ENCODE results near the gene FBXL3. TPM values are rescaled to one million over a fixed set of nuclear protein-coding genes. Genes with fewer than 3 reads are reported as not detected.

FBXL3 gene
- total and polyA plus RNA-seq, 2 experiments from 2014 or later, result 9.3 to 29.4 TPM

- Histone ChIP-seq H3K9me3 (ENCODE audit: low read depth) (no peaks in the 10 kb centered on the region), H3K27me3 (no peaks in the 10 kb centered on the region), H3K27ac (no peak overlapping the region), H3K4me1 (ENCODE audit: low read depth) (peaks cover 5% of the 10 kb centered on the region), H3K4me3 (no peak overlapping the region), H3K36me3 (peaks cover 10% of the 10 kb centered on the region)
- no peak for TF ChIP-seq CTCF (IDR thresholded peaks at IDR 0.05; ENCODE audit: low read depth, low read length)
- no peak for DNase-seq (ENCODE audit: low read depth in 1 of 2, low spot score in 1 of 2)
Observed at GRCh38 chr13:76993473-76993872, 33.5 kb downstream of the FBXL3 start.

GRCh38 chr13:76993021-76993420 is 33.9 kb downstream of the FBXL3 start:
- Histone ChIP-seq H3K36me3 (peaks cover 6% of the 10 kb centered on the region), H3K4me1 (ENCODE audit: low read depth) (peaks cover 5% of the 10 kb centered on the region), H3K27me3 (no peaks in the 10 kb centered on the region), H3K9me3 (ENCODE audit: low read depth) (no peaks in the 10 kb centered on the region), H3K27ac (no peak overlapping the region), H3K4me3 (peak overlapping the region; percentile 68)
- DNase-seq (ENCODE audit: low read depth in 1 of 2, low spot score in 1 of 2), result peak in 1 of 2 donors; percentile 21
- no peak for TF ChIP-seq CTCF (IDR thresholded peaks at IDR 0.05; ENCODE audit: low read depth, low read length)

GRCh38 chr13:76992548-76993001 is 34.4 kb downstream of the FBXL3 start:
- Histone ChIP-seq H3K36me3 (peaks cover 1% of the 10 kb centered on the region), H3K27ac (peak overlapping the region; percentile 89), H3K4me1 (ENCODE audit: low read depth) (peaks cover 5% of the 10 kb centered on the region), H3K27me3 (no peaks in the 10 kb centered on the region), H3K4me3 (peak overlapping the region; percentile 68), H3K9me3 (ENCODE audit: low read depth) (no peaks in the 10 kb centered on the region)
- no peak for TF ChIP-seq CTCF (IDR thresholded peaks at IDR 0.05; ENCODE audit: low read depth, low read length)
- DNase-seq (ENCODE audit: low read depth in 1 of 2, low spot score in 1 of 2), result peak; percentile 17 to 24

- Histone ChIP-seq H3K27ac (peak within 1 kb of the TSS; percentile 89), H3K4me1 (ENCODE audit: low read depth) (peaks cover 5% of the 10 kb centered on the region), H3K9me3 (ENCODE audit: low read depth) (no peaks in the 10 kb centered on the region), H3K36me3 (no peaks in the 10 kb centered on the region), H3K4me3 (peak within 1 kb of the TSS; percentile 68), H3K27me3 (no peaks in the 10 kb centered on the region)
- TF ChIP-seq CTCF (IDR thresholded peaks at IDR 0.05; ENCODE audit: low read depth, low read length), result no peak
- DNase-seq (ENCODE audit: low read depth in 1 of 2, low spot score in 1 of 2), result peak; percentile 96
Observed at GRCh38 chr13:76991796-76992547, 35.0 kb downstream of the FBXL3 start, which contains the start of gene CLN5. TSS of gene CLN5 (plus strand) at chr13:76992081. CDS start at chr13:76992099, 18 bp downstream.

GRCh38 chr13:76991432-76991795 is 35.5 kb downstream of the FBXL3 start:
- no peak for DNase-seq (ENCODE audit: low read depth in 1 of 2, low spot score in 1 of 2)
- Histone ChIP-seq H3K4me3 (peak overlapping the region; percentile 68), H3K27ac (peak overlapping the region; percentile 89), H3K27me3 (no peaks in the 10 kb centered on the region), H3K4me1 (ENCODE audit: low read depth) (peaks cover 5% of the 10 kb centered on the region), H3K9me3 (ENCODE audit: low read depth) (no peaks in the 10 kb centered on the region), H3K36me3 (no peaks in the 10 kb centered on the region)
- no peak for TF ChIP-seq CTCF (IDR thresholded peaks at IDR 0.05; ENCODE audit: low read depth, low read length)

Measured in cardiac muscle cell (in vitro differentiated cells and primary cell).